Mucosa of descending colon (tissue), 3 donors: ENCODE measurements around the gene PPP1R11. TPM values are rescaled to one million over a fixed set of nuclear protein-coding genes. Genes with fewer than 3 reads are reported as not detected.

Experiments used
- ATAC-seq: fragments of 200-7000 bp; cut with Tn5 transposase; one replicate; pipeline ENCODE4 v1.9.1; 2020; ENCODE audit warnings: mild to moderate bottlenecking, moderate library complexity
- DNase-seq, 3 donors: peaks; one replicate each; pipeline ENCODE4 v3.0.0-alpha.2; 2020
- H3K36me3 ChIP-seq: fragments of 200-600 bp; one replicate; pipeline ENCODE4 v1.8.0; 2021; ENCODE audit warnings: low read depth, mild to moderate bottlenecking
- H3K4me1 ChIP-seq: fragments of 200-600 bp; one replicate; pipeline ENCODE4 v1.8.0; 2021; ENCODE audit warnings: low read depth, mild to moderate bottlenecking
- H3K4me3 ChIP-seq: fragments of 200-600 bp; one replicate; pipeline ENCODE4 v1.8.0; 2021; ENCODE audit warnings: mild to moderate bottlenecking
- H3K9me3 ChIP-seq: fragments of 200-600 bp; one replicate; pipeline ENCODE4 v1.8.0; 2021; ENCODE audit warnings: mild to moderate bottlenecking
- intact Hi-C, 2 donors: fragments of 100-400 bp; cut with DNase I in 1 of 2; cut with micrococcal nuclease in 1 of 2; formaldehyde crosslinking; loops; one replicate each; pipeline versions ENCODE4 v1.11.0 to v1.11.1; 2022; cut with DNase I, micrococcal nuclease
- total RNA-seq, 3 donors: library from RNA; stranded (reverse); fragmentation: NEBNext Ultra II Directional in 2 of 3; extraction: Animal tissue kit (Norgen Biotek cat#: 25700) in 2 of 3; gene quantifications; one replicate each; pipeline versions ENCODE4 v1.2.1 to v1.2.4, GENCODE V29; 2021 to 2023
- TF ChIP-seq, protein P1 (sequence below): fragments of 200-600 bp; IDR thresholded peaks from one replicate; pipeline ENCODE4 v1.8.0; 2022; ENCODE audit warnings: antibody characterized with exemption, mild to moderate bottlenecking
- donor health status: DM: no; HTN: no; CAD: no; lungs with moderate emphysema.
- donor health status: DM: no; HTN: no; CAD: no.
- donor health status: DM: no; HTN: yes; CAD: no.

PPP1R11 gene
- total RNA-seq, 3 donors from 2014 or later = 78.4 to 115 (median 82.4) TPM

DNA sequence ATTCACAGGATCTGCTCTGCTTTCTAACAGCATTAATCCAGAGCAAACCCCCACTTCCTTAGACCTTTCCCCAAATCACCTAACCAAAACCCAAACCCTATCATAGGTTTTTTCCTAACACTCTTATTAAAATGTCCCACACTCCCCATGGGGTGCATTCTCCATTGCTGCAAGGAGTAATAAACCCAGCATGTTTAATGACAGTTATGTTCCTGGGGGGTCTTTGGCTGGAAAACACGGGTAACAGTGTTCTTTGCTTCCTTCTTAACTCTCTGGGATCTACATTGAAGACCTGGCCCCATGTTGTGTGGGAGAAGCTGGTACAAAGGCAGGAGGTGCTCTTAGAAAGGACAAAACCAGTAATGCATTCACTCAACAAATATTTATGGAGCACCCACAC is 29.8 kb downstream of the PPP1R11 start:
- ATAC-seq (no peak), DNase-seq (no peak)
- TF ChIP-seq, protein P1, sequence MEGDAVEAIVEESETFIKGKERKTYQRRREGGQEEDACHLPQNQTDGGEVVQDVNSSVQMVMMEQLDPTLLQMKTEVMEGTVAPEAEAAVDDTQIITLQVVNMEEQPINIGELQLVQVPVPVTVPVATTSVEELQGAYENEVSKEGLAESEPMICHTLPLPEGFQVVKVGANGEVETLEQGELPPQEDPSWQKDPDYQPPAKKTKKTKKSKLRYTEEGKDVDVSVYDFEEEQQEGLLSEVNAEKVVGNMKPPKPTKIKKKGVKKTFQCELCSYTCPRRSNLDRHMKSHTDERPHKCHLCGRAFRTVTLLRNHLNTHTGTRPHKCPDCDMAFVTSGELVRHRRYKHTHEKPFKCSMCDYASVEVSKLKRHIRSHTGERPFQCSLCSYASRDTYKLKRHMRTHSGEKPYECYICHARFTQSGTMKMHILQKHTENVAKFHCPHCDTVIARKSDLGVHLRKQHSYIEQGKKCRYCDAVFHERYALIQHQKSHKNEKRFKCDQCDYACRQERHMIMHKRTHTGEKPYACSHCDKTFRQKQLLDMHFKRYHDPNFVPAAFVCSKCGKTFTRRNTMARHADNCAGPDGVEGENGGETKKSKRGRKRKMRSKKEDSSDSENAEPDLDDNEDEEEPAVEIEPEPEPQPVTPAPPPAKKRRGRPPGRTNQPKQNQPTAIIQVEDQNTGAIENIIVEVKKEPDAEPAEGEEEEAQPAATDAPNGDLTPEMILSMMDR = no peak
- intact Hi-C loops = no loop called here
- no peaks in the 10 kb centered on the region for H3K9me3 ChIP-seq
- H3K36me3 ChIP-seq = no peaks in the 10 kb centered on the region
- H3K4me1 ChIP-seq = peaks cover 22% of the 10 kb centered on the region
- no peak overlapping the region for H3K4me3 ChIP-seq

DNA sequence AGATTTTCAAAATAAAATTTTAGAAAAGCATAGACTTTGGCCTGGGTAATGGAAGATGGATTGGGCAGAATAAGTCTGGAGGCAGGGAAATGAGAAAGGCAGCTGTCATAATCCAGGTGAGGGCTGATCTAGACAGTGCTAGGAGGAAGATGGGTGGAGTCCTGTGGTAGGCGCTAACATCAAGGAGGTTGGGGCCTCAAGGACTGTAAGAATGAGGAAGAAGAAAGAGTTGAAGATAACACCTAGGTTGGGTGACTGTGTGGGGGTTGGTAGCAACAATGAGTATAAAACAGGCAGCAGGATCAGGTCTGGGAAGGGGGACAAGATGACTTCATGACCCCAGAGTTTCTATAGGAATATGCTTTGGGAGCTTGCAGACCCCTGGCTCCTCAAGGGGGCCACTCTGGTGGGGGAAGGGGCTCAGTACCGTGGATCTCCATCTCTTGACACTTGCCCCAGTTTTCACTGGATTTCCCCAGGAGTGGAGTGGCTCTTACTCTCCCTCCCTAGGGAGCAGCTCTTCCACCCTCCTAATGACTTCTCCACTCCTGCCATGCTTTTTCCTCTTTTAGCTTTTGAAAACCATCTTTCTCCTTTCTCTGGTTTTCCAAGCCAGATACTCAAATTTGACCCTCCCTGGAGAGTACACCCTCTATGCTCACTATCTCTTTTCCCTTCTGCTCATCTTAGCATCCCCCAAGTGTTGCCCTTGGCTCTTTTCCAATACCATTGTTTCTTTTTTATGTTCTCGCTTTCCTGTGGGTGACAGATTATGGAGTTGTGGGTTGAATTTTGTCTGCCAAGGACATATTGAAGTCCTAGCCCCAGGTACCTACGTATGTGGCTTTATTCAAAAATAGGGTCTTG is 31.1 kb downstream of the PPP1R11 start:
- TF ChIP-seq, protein P1 = no peak
- DNase-seq (peak in 1 of 3 donors; percentile 82), ATAC-seq (peak; percentile 48)
- Histone ChIP-seq H3K9me3 (no peaks in the 10 kb centered on the region), H3K36me3 (no peaks in the 10 kb centered on the region), H3K4me1 (peaks cover 22% of the 10 kb centered on the region), H3K4me3 (no peak overlapping the region)
- intact Hi-C loops = no loop called here

DNA sequence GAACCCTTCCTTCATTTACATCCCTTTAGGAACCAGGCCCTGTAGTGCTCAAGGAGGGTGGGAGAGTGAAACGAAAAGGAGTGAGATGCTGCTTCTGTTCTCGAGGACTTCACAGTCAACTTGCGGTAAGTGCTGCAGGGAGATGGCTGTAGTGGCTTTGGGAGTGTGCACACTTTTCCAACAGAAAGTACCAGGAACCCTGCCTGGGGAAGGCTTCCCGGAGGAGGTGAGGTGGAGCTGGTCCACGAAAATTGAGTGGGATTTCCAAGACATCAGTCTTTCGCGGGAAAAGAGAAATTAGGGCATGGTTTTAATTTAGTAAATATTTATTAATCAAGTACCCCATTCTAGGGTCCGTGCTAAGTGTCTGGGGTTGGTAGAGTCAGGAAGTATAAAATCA is 33.2 kb downstream of the PPP1R11 start:
- ATAC-seq (no peak), DNase-seq (no peak)
- H3K9me3 ChIP-seq = no peaks in the 10 kb centered on the region
- no peak overlapping the region for H3K4me3 ChIP-seq
- intact Hi-C loops = loop anchor here in 1 of 2 donors (10.0 kb wide), 1 partner anchor 75 kb away; no protein-coding TSS in a partner anchor
- H3K4me1 ChIP-seq = peaks cover 26% of the 10 kb centered on the region
- no peaks in the 10 kb centered on the region for H3K36me3 ChIP-seq
- TF ChIP-seq, protein P1 = no peak

DNA sequence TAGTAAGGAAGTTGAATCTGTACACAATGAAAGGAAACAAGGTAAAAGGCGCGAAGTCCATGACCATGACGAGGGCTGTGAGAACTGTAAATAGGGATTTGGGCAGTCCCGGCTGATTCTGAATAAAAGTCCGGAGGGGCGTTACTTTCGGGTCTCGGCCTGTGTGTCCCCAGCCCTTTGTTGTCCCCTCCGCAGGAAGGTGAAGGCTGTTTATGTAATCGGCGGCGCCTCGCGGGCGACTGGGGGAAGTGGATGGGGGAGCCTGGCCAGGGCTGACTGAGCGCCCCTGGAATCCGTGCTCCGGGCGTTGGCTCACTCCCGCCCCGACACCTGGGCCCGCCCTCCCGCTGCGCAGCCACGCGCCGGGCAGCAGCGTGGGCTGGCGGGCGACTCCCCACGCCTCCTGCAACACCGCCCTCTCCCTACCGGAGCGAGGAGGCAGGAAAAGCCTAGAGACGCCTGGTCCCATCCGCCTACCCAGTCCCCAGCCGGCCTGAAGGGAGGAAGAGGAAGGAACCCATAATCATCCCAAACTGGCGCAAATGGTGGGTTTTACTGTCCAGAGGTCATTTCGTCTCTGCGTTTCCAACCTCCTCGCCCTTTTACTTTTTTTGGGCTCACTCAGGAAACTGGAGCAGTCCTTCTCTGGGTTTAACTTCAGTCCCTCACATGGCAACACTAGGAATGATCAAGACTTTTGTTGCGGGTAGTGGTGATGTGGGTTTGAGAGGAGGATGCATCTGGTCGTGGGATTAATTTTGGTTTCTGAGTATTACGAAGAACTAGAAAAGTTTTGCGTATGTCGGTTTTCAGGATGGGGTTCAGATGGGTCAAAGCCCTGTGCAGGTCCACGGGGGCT is 33.8 kb downstream of the PPP1R11 start:
- intact Hi-C loops = loop anchor here in 1 of 2 donors (10.0 kb wide), 1 partner anchor 74 kb away; no protein-coding TSS in a partner anchor
- H3K36me3 ChIP-seq = no peaks in the 10 kb centered on the region
- TF ChIP-seq, protein P1 = peak; percentile 7
- H3K4me3 ChIP-seq = no peak overlapping the region
- H3K9me3 ChIP-seq = no peaks in the 10 kb centered on the region
- ATAC-seq = peak; percentile 71
- H3K4me1 ChIP-seq = peaks cover 26% of the 10 kb centered on the region
- peak; percentile 79 to 90 (median 86) for DNase-seq
